MCF 10A (cell line): ENCODE results near the gene MME. TPM values are rescaled to one million over a fixed set of nuclear protein-coding genes. Genes with fewer than 3 reads are reported as not detected.

Source experiments
- BruUV-seq: library from RNA; stranded (reverse); fragments of 400-500 nt; replicated peaks from 2 replicates; lab custom pipeline; 2021; lab: Mats Ljungman, UMichigan
- CTCF ChIA-PET: fragments of 300-600 bp; sonication (Branson Sonifier 250); formaldehyde crosslinking; extraction: SDS; loops from one replicate; lab custom pipeline; 2021; ENCODE audit warnings: antibody characterized with exemption, inconsistent platforms; lab: Yijun Ruan, JAX
- POLR2A ChIA-PET: fragments of 300-600, 350-650 bp; sonication (Branson Sonifier 250); formaldehyde crosslinking; extraction: SDS; loops from one replicate; lab custom pipeline; 2020; ENCODE audit warnings: antibody characterized with exemption, inconsistent platforms; lab: Yijun Ruan, JAX
- DNase-seq: peaks from one replicate; pipeline ENCODE4 v3.0.0-alpha.2; 2018; ENCODE audit not compliant: unreplicated experiment
- H3K27ac Mint-ChIP-seq: one replicate; pipeline ENCODE4 v1.8.0; 2022; ENCODE audit warnings: mild to moderate bottlenecking, low read depth, mixed read lengths; ENCODE audit not compliant: unreplicated experiment
- H3K27me3 Mint-ChIP-seq: one replicate; pipeline ENCODE4 v1.8.0; 2022; ENCODE audit warnings: mixed read lengths; ENCODE audit not compliant: insufficient read depth, unreplicated experiment
- H3K36me3 Mint-ChIP-seq: one replicate; pipeline ENCODE4 v1.8.0; 2022; ENCODE audit warnings: mild to moderate bottlenecking, moderate library complexity, mixed read lengths; ENCODE audit not compliant: insufficient read depth, unreplicated experiment
- H3K4me1 Mint-ChIP-seq: one replicate; pipeline ENCODE4 v1.8.0; 2022; ENCODE audit warnings: mixed read lengths; ENCODE audit not compliant: insufficient read depth, unreplicated experiment
- H3K4me3 Mint-ChIP-seq: one replicate; pipeline ENCODE4 v1.8.0; 2022; ENCODE audit warnings: mild to moderate bottlenecking, moderate library complexity, mixed read lengths; ENCODE audit not compliant: unreplicated experiment
- H3K9me3 Mint-ChIP-seq: one replicate; pipeline ENCODE4 v1.8.0; 2022; ENCODE audit warnings: mixed read lengths; ENCODE audit not compliant: unreplicated experiment
- intact Hi-C: fragments of 100-400 bp; cut with micrococcal nuclease; formaldehyde crosslinking; loops from 2 replicates; pipeline ENCODE4 v1.14.1; 2022
- total RNA-seq: library from RNA; stranded (reverse); gene quantifications from 2 replicates; pipeline ENCODE4 v1.2.3, GENCODE V29; 2022
- TF ChIP-seq, protein P1 (sequence below): fragments of 200-600 bp; IDR thresholded peaks from one replicate; pipeline ENCODE4 v1.8.0; 2022; ENCODE audit warnings: antibody characterized with exemption, mild to moderate bottlenecking; ENCODE audit not compliant: unreplicated experiment

The MME gene
- total RNA-seq, 1 experiment from 2014 or later: 26.3 TPM

DNA sequence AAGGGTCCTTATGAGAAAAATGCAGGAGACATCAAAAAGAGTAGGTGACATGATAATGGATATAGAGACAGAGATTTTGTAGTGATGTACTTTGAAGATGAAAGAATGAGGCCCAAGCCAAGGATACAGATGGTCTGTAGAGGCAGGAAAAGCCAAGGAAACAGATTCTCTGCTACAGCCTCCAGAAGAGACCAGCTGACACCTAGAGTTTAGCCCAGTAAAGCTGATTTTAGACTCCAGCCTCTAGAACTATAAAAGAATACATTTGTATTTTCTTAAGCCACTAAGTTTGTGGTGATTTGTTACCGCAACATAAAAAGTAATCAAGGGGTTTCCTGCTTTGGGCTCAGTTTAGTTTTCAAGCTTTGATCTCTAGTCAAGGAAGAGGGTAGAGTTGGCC is 148.6 kb downstream of the MME start:
- ChIA-PET CTCF (interaction anchor here (0.9 to 1.2 kb wide), 3 partner anchors 20 to 274 kb away, joined by 3 read pairs; no protein-coding TSS in a partner anchor), POLR2A (no interaction called here)
- intact Hi-C loops: no loop called here
- H3K36me3 Mint-ChIP-seq: peaks cover 7% of the 10 kb centered on the region
- H3K9me3 Mint-ChIP-seq: no peaks in the 10 kb centered on the region
- H3K4me3 Mint-ChIP-seq: no peak overlapping the region
- no TSS peak for BruUV-seq
- no peaks in the 10 kb centered on the region for H3K27me3 Mint-ChIP-seq
- DNase-seq: no peak
- TF ChIP-seq, protein P1, sequence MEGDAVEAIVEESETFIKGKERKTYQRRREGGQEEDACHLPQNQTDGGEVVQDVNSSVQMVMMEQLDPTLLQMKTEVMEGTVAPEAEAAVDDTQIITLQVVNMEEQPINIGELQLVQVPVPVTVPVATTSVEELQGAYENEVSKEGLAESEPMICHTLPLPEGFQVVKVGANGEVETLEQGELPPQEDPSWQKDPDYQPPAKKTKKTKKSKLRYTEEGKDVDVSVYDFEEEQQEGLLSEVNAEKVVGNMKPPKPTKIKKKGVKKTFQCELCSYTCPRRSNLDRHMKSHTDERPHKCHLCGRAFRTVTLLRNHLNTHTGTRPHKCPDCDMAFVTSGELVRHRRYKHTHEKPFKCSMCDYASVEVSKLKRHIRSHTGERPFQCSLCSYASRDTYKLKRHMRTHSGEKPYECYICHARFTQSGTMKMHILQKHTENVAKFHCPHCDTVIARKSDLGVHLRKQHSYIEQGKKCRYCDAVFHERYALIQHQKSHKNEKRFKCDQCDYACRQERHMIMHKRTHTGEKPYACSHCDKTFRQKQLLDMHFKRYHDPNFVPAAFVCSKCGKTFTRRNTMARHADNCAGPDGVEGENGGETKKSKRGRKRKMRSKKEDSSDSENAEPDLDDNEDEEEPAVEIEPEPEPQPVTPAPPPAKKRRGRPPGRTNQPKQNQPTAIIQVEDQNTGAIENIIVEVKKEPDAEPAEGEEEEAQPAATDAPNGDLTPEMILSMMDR: no peak
- H3K27ac Mint-ChIP-seq: no peak overlapping the region
- peaks cover 28% of the 10 kb centered on the region for H3K4me1 Mint-ChIP-seq

DNA sequence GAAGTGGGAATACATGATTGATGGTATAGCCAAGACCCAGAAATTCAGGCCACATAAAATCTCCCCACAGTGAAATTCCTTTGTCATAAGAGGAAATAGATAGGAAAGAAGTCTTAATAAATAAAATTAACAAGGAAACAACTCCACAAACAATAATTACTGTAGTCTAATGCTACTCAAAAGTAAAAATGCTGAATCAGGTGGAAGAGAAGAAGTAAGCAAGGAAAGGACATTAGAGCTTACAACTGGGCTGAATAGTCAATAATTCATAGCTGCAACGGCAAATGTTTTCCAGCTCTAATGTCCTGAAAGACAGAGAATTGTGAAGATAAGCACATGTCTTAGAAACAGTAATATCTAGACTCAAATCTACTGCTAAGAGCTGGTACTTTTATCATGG is 149.0 kb downstream of the MME start:
- intact Hi-C loops: no loop called here
- no peaks in the 10 kb centered on the region for H3K9me3 Mint-ChIP-seq
- ChIA-PET POLR2A (interaction anchor here (0.7 to 1.1 kb wide), 3 partner anchors 12 to 272 kb away, joined by 3 to 4 read pairs (median 3); no protein-coding TSS in a partner anchor), CTCF (interaction anchor here (0.9 to 1.2 kb wide), 3 partner anchors 20 to 275 kb away, joined by 3 read pairs; no protein-coding TSS in a partner anchor)
- DNase-seq: no peak
- H3K27ac Mint-ChIP-seq: no peak overlapping the region
- H3K4me1 Mint-ChIP-seq: peaks cover 32% of the 10 kb centered on the region
- H3K36me3 Mint-ChIP-seq: peaks cover 7% of the 10 kb centered on the region
- BruUV-seq: no TSS peak
- TF ChIP-seq, protein P1: no peak
- H3K27me3 Mint-ChIP-seq: no peaks in the 10 kb centered on the region
- H3K4me3 Mint-ChIP-seq: no peak overlapping the region

DNA sequence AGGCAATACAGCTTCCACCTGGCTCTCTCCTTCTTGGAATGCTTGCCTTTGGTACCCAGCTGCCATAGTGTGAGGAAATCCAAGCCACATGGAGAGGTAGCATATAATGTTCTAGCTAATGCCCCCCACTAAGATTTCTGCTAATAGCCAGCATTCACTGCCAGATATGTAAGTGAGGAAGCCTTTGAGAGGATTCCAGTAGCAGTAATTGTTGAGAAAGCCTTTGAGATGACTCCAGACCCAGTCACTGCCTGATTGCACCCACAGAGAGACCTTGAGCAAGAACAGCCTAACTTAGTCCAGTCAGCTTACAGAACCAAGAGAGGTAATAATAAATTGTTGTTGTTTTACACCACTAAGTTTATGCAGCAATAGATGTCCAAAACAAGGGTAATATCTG is 150.3 kb downstream of the MME start:
- H3K27ac Mint-ChIP-seq: peak overlapping the region; percentile 16
- POLR2A ChIA-PET: no interaction called here
- peak; percentile 58 for DNase-seq
- TF ChIP-seq, protein P1: no peak
- no peaks in the 10 kb centered on the region for H3K36me3 Mint-ChIP-seq
- no TSS peak for BruUV-seq
- intact Hi-C loops: loop anchor here (5.0 kb wide), 1 partner anchor 258 kb away; no protein-coding TSS in a partner anchor
- CTCF ChIA-PET: interaction anchor here (0.6 to 1.0 kb wide), 2 partner anchors 58 to 258 kb away, joined by 3 to 4 read pairs; no protein-coding TSS in a partner anchor
- H3K4me3 Mint-ChIP-seq: no peak overlapping the region
- no peaks in the 10 kb centered on the region for H3K27me3 Mint-ChIP-seq
- H3K4me1 Mint-ChIP-seq: peaks cover 34% of the 10 kb centered on the region
- no peaks in the 10 kb centered on the region for H3K9me3 Mint-ChIP-seq

DNA sequence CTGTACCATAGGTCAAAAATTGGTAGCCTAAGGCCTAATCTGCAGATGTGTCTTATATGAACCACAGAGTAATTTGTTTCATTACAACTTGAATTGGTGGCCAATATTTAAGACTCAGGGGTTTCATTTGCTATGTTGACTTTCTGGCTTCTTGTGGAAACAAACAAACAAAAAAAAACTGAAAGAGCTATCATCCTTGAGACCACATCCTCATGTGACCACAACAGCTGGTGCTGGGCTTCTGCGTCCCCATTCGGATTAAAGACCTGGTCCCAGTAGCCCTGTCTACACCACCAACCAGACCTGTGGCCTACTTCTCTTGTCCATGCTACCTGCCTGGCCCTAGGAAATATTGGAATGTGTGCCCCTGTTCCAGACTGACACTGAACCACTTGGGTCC is 151.7 kb downstream of the MME start:
- CTCF ChIA-PET: interaction anchor here (0.6 kb wide), 2 partner anchors 475 to 634 kb away, joined by 3 to 4 read pairs; no protein-coding TSS in a partner anchor
- DNase-seq: no peak
- BruUV-seq: no TSS peak
- H3K4me1 Mint-ChIP-seq: peaks cover 34% of the 10 kb centered on the region
- POLR2A ChIA-PET: interaction anchor here (1.5 kb wide), 1 partner anchor 10 kb away, joined by 14 read pairs; no protein-coding TSS in a partner anchor
- H3K36me3 Mint-ChIP-seq: no peaks in the 10 kb centered on the region
- no peak overlapping the region for H3K4me3 Mint-ChIP-seq
- intact Hi-C loops: loop anchor here (5.0 kb wide), 1 partner anchor 259 kb away; no protein-coding TSS in a partner anchor
- peak overlapping the region; percentile 90 for H3K27ac Mint-ChIP-seq
- TF ChIP-seq, protein P1: no peak
- H3K9me3 Mint-ChIP-seq: no peaks in the 10 kb centered on the region
- no peaks in the 10 kb centered on the region for H3K27me3 Mint-ChIP-seq
